Panc1 (cell line): ENCODE data around the gene GPHN. TPM values are rescaled to one million over a fixed set of nuclear protein-coding genes. Genes with fewer than 3 reads are reported as not detected.

ENCODE experiments used
- ATAC-seq: fragments of 200-7000 bp; cut with Tn5 transposase; 2 replicates; pipeline ENCODE4 v1.9.1; 2020; ENCODE audit warnings: mild to moderate bottlenecking, moderate library complexity
- BruUV-seq: library from RNA; stranded (reverse); fragments of 400-500 nt; replicated peaks from 2 replicates; lab custom pipeline; 2021; lab: Mats Ljungman, UMichigan
- CTCF ChIA-PET: fragments of 300-600 bp; sonication (Branson Sonifier 250); formaldehyde crosslinking; loops from one replicate; lab custom pipeline; 2022; ENCODE audit warnings: antibody characterized with exemption; lab: Charles Lee
- POLR2A ChIA-PET: fragments of 300-600 bp; sonication (Branson Sonifier 250); formaldehyde crosslinking; loops from one replicate; lab custom pipeline; 2022; ENCODE audit warnings: antibody characterized with exemption; lab: Charles Lee
- DNase-seq: peaks from one replicate; pipeline ENCODE4 v3.0.0-alpha.2; 2010; ENCODE audit warnings: low read depth, low spot score
- H3K27ac ChIP-seq: 2 replicates; pipeline ENCODE4 v1.5.1; 2011; ENCODE audit warnings: mild to moderate bottlenecking, low read length, inconsistent platforms
- H3K27me3 ChIP-seq: fragments of 200-500 bp; sonication (Bioruptor generic); 2 replicates; pipeline ENCODE4 v1.6.0; 2014; ENCODE audit warnings: low read length, inconsistent platforms; ENCODE audit not compliant: control insufficient read depth, insufficient read depth
- H3K36me3 ChIP-seq: fragments of 200-500 bp; sonication (Bioruptor generic); 2 replicates; pipeline ENCODE4 v1.5.1; 2014; ENCODE audit warnings: inconsistent platforms, mild to moderate bottlenecking, low read length, moderate library complexity; ENCODE audit not compliant: control insufficient read depth, insufficient read depth
- H3K4me1 ChIP-seq: 2 replicates; pipeline ENCODE4 v1.5.1; 2011; ENCODE audit warnings: inconsistent platforms, mild to moderate bottlenecking, low read length, moderate library complexity; ENCODE audit not compliant: control insufficient read depth, insufficient read depth
- H3K4me3 ChIP-seq, 2 experiments: 2 replicates each; pipeline ENCODE4 v1.5.1; 2011 to 2012; ENCODE audit warnings: low read depth in 2 of 2, low read length in 2 of 2, mild to moderate bottlenecking in 2 of 2, inconsistent platforms in 1 of 2, moderate library complexity in 1 of 2
- H3K9me3 ChIP-seq: fragments of 200-500 bp; sonication (Bioruptor generic); 2 replicates; pipeline ENCODE4 v1.5.1; 2014; ENCODE audit warnings: low read depth, mild to moderate bottlenecking, inconsistent platforms, low read length, moderate library complexity; ENCODE audit not compliant: control insufficient read depth, insufficient read depth
- CTCF ChIP-seq: fragments of 450-650 bp; IDR thresholded peaks from 2 replicates; pipeline ENCODE4 v1.5.1; 2017; ENCODE audit warnings: mild to moderate bottlenecking
- POLR2AphosphoS5 ChIP-seq: IDR thresholded peaks from 2 replicates; pipeline ENCODE4 v1.6.1; 2012; ENCODE audit warnings: mild to moderate bottlenecking, low read depth, low read length, moderate library complexity
- REST ChIP-seq, 2 experiments: IDR thresholded peaks; 2 replicates each; pipeline ENCODE4 v1.6.1; 2011 to 2012; ENCODE audit warnings: low read depth in 2 of 2, control low read depth in 1 of 2, low read length in 1 of 2, mild to moderate bottlenecking in 1 of 2, moderate library complexity in 1 of 2; ENCODE audit not compliant: insufficient read depth in 1 of 2
- SIN3A ChIP-seq: IDR thresholded peaks from 2 replicates; pipeline ENCODE4 v1.6.1; 2012; ENCODE audit warnings: low read depth, mild to moderate bottlenecking, low read length, moderate library complexity, borderline replicate concordance; ENCODE audit not compliant: insufficient read depth
- TCF7L2 ChIP-seq: IDR thresholded peaks from 2 replicates; pipeline ENCODE4 v1.6.1; 2011; ENCODE audit warnings: mild to moderate bottlenecking, low read depth, low read length, inconsistent platforms
- in situ Hi-C: cut with HindIII; loops from 2 replicates; pipeline ENCODE4 v1.10.0; 2016; ENCODE audit warnings: low sequenced_read_pairs, low pct_unique_long_range_greater_than_20kb
- intact Hi-C: fragments of 100-400 bp; cut with micrococcal nuclease; formaldehyde crosslinking; loops from one replicate; pipeline ENCODE4 v1.10.0; 2022; ENCODE audit not compliant: unreplicated experiment
- total RNA-seq: library from RNA; stranded (reverse); gene quantifications from one replicate; pipeline ENCODE4 v1.2.1, GENCODE V29; 2021; ENCODE audit not compliant: unreplicated experiment

GPHN gene
- total RNA-seq, 1 experiment from 2014 or later: 26.6 TPM

GRCh38 chr14:67173719-67174118 is 665.8 kb downstream of the GPHN start:
- no peak overlapping the region for H3K4me3 ChIP-seq
- DNase-seq (no peak), ATAC-seq (no peak)
- intact Hi-C loops: no loop called here
- BruUV-seq: no TSS peak
- H3K36me3 ChIP-seq: no peaks in the 10 kb centered on the region
- ChIA-PET POLR2A (no interaction called here), CTCF (no interaction called here)
- TF ChIP-seq SIN3A (no peak), CTCF (no peak), TCF7L2 (no peak), REST (IDR thresholded peaks at IDR 0.05; ENCODE audit: insufficient read depth in 1 of 2, low read depth in 2 of 2, low read length in 1 of 2) (no peak), POLR2AphosphoS5 (no peak)
- peaks cover 3% of the 10 kb centered on the region; the same call in 1 of the 2 replicates for H3K9me3 ChIP-seq
- H3K27me3 ChIP-seq: no peaks in the 10 kb centered on the region
- H3K4me1 ChIP-seq: no peaks in the 10 kb centered on the region
- in situ Hi-C loops: no loop called here
- H3K27ac ChIP-seq: no peak overlapping the region; the same call in 1 of the 2 replicates

GRCh38 chr14:67186172-67186768 is 678.3 kb downstream of the GPHN start:
- BruUV-seq: no TSS peak
- POLR2A ChIA-PET: no interaction called here
- CTCF ChIA-PET: no interaction called here
- H3K4me3 ChIP-seq: peak overlapping the region in 1 of 2 experiments; percentile 29; a peak in 2 of 4 replicates
- no peaks in the 10 kb centered on the region for H3K9me3 ChIP-seq
- H3K27ac ChIP-seq: peak overlapping the region; percentile 98
- in situ Hi-C loops (no loop called here), intact Hi-C loops (no loop called here)
- no peak for DNase-seq
- TF ChIP-seq POLR2AphosphoS5: no peak
- TF ChIP-seq TCF7L2: no peak
- peak in 1 of 2 experiments; percentile 37; a peak in 1 of 4 replicates for TF ChIP-seq REST (IDR thresholded peaks at IDR 0.05; ENCODE audit: insufficient read depth in 1 of 2, low read depth in 2 of 2, low read length in 1 of 2)
- no peak for TF ChIP-seq CTCF
- TF ChIP-seq SIN3A: no peak
- no peaks in the 10 kb centered on the region for H3K27me3 ChIP-seq
- no peaks in the 10 kb centered on the region for H3K36me3 ChIP-seq
- H3K4me1 ChIP-seq: peaks cover 39% of the 10 kb centered on the region
- ATAC-seq: peak; percentile 13; the same call in 1 of the 2 replicates
